22Rv1 (cell line): ENCODE data around the gene GPC1.

Experiments used
- ZFX ChIP-seq: fragments of 450-650 bp; IDR thresholded peaks from 2 replicates; pipeline ENCODE4 v1.6.1; 2017; ENCODE audit warnings: antibody characterized with exemption, borderline replicate concordance
- TF ChIP-seq, protein P1 (sequence below): fragments of 450-650 bp; IDR thresholded peaks from 2 replicates; pipeline ENCODE4 v1.5.1; 2017; ENCODE audit warnings: mild to moderate bottlenecking

DNA sequence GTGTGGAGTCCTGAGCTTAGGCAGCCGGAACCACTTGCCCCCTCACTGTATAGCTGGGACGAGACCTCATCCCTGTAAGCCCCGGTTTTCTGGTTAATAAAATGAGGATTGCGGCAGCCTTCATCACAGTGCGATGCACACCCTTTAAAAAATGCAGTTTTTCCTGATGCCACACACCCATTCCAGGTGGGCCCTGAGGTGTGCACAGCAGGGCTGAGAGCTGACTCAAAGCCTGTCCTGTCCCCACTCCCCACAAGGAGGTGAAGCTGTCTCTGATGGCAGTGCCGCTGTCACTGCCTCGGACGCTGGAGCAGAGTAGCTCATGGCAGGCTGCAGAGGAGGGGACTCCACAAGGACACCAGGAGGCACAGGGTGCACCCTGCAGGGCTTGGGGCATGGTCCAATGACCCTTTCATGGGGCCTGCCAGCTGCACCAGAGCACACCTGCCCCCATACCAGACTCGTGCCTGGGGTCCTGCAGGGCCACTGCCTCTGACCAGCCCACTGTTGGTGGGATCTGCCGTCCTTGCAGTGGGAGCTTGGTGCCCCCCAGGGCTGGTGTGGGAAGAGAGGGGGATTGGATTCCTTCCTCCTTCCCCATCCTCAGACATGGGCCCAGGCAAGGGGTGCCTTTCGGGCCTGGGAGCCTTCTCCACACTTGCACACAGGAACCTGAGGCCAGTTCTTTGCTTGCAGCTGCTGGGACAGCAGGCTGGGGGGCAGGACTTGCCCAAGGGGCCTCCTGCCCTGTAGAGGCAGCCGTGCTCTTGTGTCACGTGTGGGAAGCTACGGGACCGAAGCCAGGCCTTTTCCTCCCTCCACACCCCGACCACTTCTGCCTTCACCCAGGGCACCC, 22.8 kb downstream of the GPC1 start:
- TF ChIP-seq, protein P1, sequence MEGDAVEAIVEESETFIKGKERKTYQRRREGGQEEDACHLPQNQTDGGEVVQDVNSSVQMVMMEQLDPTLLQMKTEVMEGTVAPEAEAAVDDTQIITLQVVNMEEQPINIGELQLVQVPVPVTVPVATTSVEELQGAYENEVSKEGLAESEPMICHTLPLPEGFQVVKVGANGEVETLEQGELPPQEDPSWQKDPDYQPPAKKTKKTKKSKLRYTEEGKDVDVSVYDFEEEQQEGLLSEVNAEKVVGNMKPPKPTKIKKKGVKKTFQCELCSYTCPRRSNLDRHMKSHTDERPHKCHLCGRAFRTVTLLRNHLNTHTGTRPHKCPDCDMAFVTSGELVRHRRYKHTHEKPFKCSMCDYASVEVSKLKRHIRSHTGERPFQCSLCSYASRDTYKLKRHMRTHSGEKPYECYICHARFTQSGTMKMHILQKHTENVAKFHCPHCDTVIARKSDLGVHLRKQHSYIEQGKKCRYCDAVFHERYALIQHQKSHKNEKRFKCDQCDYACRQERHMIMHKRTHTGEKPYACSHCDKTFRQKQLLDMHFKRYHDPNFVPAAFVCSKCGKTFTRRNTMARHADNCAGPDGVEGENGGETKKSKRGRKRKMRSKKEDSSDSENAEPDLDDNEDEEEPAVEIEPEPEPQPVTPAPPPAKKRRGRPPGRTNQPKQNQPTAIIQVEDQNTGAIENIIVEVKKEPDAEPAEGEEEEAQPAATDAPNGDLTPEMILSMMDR: no peak
- TF ChIP-seq ZFX: no peak
